Eye (tissue), 1 donor: ENCODE results near the gene BCKDK.
"Not testable (repeated sequence)": the region's sequence is repeated elsewhere in the genome, so short reads cannot be mapped to it uniquely, and the experiment has no call there.

Experiments
- DNase-seq: peaks from one replicate; pipeline ENCODE4 v3.0.0-alpha.2; 2015

Gene BCKDK

DNA sequence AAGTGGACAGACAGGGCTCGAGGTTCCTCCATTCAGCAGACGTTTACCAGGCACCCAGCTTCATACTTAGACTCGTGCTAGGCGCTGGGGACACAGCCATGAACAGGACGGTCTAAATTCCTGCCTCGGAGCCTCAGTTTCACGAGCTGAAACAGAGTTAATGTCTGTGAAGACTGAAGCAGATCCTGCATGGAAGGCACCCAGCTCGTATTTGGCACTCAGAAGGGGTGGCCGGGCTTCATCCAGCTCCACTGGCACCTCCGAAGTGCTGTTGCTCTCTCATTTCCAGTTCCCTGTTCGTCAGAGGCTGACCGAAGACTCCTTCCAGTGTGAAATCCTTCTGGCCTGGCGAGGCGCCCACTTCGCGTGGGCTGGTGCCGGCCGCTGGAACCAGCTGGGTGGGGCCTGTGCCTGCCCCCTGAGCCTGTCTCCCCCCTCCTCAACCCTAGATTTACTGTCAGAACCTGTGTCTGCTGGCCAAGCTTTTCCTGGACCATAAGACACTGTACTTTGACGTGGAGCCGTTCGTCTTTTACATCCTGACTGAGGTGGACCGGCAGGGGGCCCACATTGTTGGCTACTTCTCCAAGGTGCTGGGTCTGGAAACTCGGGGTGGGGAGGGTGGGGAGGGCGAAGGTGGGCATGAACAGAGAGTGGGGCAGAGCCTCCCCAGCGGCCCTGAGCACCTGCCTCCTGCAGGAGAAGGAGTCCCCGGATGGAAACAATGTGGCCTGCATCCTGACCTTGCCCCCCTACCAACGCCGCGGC, 21.6 kb downstream of the BCKDK start:
- no peak for DNase-seq

DNA sequence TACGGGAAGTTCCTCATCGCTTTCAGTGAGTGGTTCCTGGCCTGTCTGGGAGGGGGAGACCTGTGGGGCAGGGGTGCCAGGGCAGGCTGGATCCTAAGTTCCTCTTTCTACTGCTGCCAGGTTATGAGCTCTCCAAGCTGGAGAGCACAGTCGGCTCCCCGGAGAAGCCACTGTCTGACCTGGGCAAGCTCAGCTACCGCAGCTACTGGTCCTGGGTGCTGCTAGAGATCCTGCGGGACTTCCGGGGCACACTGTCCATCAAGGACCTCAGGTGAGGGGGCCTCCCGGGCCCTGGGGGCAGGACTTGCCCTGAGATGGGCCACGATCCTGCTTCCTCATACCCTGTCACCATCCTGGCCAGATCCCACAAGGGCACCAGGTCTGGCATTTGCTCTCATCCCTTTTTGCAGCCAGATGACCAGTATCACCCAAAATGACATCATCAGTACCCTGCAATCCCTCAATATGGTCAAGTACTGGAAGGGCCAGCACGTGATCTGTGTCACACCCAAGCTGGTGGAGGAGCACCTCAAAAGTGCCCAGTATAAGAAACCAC, 22.2 kb downstream of the BCKDK start:
- DNase-seq: no peak

DNA sequence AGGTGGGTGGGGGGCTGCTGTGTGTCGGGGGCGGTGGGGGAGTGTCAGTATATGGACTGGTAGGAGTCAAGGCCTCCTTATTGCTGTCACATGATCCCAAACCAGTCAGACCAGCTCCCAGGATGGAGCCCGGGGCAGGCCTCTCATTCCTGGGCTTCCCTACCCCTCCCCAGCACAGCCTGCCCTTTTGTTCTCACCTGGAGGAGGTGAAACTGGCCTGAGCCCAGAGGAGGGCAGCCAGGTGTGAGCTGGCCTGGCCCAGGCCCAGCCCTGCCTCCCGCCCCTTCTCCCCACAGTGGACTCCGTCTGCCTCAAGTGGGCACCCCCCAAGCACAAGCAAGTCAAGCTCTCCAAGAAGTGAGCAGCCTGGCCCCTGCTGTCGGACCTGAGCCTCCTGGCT, 22.7 kb downstream of the BCKDK start:
- DNase-seq: no peak

DNA sequence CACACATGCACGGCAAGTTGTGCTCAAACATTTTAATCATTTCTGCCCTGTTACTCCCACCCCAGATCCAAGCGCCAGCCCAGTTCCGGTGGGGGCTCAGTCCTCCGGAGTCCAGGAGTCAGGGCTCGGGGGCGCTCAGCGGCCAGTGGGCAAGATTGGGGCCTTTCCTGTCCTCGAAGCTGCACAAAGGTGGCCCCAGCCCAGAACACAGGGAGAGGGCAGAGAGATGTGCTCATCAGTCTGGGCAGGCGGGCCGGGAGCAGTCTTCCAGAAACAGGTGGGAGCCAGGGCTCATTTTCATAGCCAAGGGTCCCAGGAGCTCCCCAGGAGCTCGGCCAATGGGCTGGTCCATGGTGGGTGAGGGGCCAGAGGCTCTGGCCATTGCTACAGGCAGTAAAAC, 23.2 kb downstream of the BCKDK start:
- no peak for DNase-seq

DNA sequence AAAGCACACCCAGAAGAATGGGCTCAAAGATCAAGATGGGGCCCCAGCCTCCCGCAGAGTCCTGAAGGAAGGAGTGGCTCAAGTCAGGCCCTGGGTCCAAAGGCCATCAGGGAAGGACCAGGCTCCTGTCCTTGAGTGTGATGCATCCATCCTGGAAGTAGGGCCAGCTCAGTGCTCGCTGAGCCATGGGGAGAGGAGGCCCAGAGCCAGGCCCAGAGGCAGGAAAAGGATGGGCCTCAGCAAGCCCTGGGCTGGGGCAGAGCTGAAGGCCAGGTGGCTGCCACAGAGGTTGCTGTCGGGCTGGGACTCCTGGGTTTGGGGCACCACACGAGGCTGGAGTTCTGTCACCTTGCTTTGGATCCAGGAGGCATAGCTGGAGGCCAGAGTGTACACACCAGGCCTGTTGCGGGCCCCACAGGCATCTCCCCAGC, 23.7 kb downstream of the BCKDK start:
- DNase-seq: no peak

DNA sequence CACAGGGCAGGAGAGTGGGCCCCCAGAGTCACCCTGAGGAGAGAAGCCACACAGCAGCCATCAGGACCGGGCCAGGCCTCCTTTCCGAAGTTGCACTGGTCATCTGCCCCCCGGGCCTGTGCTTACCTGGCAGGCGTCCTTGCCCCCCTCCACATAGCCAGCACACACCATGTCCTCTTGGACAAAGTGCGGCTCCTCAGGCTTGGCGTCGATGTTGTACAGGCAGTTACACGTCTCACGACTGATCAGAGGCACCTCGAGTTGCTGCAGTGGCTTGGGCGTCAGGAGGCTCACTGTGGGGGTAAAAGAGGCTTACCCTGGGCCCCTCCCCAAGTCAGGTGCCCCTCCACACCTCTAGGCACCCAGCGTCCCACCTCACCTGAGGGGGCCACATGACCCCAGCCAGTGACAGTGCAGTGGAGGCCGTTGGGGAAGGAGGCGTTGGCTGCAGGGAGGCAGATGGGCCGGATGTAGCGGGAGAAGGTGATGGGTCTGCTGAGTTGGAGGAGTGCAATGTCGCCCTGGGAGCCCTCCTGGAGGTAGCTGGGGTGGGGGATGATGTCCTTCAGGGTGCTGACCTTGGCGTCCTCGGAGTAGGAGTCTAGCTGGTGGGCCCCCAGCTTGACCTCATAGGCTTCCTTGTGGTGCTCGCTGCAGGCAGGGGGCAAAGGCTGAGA, 24.3 kb downstream of the BCKDK start:
- no peak for DNase-seq

DNA sequence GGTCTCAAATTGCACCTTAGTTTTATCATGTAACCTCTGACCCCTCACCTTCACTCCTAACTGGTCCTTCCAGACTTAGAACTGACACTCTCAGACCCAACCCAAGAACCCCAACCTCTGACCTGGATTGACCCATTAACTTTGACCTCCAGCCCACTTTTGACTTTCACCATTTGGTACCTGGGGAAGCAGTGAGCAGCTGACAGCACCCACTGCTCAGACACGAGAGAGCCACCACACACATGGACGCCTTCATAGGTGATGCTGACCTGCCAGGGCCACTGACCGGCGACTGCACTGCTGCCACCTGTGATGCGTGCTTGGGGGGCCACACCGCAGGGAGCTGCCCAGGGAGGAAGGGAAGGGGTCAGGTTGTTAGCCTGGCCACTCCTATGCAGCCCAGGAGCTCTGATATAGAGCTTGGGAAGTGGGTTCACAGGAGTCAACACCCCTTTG, 24.9 kb downstream of the BCKDK start:
- DNase-seq: no peak

DNA sequence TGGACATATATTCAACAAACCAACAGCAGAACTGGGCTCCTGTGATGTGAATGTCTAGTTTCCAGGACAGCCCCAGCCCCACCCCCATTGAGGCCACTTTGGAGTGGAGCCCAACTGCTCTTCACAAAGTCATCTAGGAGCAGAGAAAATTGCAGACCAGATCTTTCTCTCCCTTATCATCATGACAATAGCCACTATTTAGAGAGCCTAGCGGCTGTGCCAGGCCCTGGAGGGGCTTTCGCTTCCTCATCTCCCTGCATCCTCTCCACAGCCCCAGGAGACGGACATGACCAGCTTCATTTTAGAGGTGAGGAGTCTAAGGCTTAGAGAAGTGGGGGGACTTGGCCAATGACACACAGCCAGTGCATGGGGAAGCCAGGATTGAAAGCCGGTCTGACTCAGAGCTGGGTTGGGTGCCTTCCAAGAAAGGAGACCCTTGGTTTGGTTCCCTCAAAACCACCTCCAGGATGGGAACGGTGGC, 25.9 kb downstream of the BCKDK start:
- DNase-seq: no peak

DNA sequence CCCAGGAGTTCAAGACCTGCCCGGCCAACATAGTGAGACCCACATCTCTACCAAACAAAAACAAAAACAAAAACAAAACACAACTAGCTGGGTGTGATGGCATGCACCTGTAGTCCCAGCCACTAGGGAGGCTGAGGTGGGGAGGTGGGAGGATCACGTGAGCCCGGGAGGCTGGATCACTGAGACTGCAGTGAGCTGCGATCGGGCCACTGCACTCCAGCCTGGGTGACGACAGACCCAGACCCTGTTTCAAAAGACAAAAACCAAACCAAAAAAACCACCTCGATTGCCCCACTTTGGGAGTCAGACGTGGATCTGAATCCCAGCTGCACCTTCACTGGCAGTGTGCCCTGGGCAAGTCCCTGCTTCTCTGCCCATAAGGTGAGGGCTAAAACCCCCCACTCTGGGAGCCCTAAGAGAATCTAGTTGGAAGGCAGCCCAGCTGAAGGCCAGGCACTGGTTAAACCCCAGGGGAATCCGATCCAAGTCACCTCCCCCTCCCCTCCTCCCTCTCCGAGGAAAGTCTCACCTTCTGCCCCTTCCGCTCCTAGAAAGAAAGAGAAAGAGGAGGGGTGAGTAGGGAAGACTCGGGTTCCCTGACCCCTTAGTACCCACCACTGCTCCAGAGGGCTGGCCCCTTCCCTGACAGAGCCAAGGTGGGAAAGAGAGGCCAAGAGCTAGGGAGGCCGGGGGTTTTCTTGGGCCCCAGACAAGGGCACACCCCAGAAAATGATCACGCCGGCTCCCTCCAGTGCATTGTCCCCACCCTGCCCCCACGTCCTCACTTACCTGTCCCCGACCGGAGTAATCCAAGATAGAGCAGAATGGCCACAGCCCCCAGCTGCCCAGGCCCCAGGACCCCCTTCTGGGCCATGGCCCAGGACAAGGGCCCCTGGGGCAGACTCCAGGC, 26.7 kb downstream of the BCKDK start:
- peak; percentile 54 for DNase-seq

DNA sequence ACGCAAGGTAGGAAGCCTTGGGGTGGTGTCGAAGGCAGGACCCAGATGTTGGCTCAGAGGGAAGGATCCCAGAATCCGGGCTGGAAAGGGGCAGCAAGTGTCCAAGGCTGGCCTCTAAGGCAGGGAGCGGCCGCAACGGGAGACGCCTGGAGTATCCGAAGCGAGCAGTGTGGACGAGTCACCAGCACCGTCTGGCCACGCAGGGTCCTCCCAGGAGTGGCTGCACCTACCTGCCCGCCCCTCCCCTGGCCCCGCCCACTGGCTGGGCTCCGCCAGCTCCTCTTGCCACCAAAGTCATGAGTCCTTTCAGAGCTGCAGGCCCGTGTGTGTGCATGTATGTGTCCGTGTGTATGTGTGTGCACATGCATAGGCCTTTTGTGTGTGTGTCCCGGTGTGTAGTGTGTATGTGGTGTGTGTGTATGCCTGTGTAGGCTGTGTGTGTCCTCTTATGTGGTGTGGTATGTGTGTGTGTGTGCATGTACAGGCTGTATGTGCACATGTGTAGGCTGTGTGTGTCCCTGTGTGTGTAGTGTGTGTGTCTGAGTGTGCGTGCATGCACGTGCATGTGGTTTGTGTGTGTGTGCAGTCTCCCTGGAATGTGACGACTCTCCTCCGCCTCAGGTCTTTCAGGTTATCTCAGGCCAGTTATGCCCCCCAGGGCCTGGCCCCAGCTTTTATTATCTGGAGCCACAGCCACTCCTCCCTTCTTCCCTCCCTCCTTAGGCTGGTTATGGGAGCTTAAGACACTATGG, 27.5 kb downstream of the BCKDK start, which contains the start of gene PRSS8:
Gene PRSS8, minus strand, starts transcription at position 193 of the 752 bp plus-strand sequence. CDS start 229 bp downstream, outside the sequence.
- no peak for DNase-seq

DNA sequence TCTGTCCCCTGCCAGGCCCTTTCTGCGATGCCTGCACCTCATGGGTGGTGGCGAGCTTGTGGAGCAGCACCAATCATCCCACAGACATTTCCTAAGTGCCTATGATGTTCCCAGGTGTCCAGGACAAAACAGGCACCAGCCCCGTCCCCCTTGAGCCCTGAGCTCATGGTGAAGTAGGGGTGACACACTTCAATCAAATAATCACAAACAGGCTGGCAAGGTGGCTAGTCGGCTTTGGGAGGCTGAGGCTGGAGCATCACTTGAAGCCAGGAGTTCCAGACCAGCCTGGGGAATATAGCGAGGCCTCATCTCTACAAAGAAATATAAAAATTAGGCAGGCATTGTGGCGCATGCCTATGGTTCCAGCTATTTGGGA, 28.1 kb downstream of the BCKDK start:
- no peak for DNase-seq

DNA sequence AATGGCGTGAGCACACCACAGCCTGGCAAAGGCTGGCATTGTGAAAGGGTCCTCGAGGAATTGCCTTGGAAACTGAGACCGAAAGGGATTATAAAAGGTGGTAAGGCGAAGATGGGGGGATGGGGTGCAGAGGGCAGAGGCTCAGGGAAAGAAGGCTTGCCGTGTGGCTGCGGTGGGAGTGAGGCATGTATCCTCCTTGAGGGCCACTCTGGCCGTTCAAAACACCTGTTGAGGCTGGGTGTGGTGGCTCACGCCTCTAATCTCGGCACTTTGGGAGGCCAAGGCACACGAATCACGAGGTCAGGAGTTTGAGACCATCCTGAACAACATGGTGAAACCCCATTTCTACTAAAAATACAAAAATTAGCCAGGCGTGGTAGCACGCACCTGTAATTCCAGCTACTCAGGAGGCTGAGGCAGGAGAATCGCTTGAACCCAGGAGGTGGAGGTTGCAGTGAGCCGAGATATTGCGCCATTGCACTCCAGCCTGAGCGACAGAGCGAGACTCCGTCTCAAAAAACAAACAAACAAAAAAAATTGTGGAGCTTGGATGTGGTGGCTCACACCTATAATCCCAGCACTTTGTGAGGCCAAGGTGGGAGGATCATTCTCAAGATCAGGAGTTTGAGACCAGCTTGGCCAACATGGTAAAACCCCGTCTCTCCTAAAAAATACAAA, 28.8 kb downstream of the BCKDK start:
- not testable (repeated sequence) for DNase-seq

DNA sequence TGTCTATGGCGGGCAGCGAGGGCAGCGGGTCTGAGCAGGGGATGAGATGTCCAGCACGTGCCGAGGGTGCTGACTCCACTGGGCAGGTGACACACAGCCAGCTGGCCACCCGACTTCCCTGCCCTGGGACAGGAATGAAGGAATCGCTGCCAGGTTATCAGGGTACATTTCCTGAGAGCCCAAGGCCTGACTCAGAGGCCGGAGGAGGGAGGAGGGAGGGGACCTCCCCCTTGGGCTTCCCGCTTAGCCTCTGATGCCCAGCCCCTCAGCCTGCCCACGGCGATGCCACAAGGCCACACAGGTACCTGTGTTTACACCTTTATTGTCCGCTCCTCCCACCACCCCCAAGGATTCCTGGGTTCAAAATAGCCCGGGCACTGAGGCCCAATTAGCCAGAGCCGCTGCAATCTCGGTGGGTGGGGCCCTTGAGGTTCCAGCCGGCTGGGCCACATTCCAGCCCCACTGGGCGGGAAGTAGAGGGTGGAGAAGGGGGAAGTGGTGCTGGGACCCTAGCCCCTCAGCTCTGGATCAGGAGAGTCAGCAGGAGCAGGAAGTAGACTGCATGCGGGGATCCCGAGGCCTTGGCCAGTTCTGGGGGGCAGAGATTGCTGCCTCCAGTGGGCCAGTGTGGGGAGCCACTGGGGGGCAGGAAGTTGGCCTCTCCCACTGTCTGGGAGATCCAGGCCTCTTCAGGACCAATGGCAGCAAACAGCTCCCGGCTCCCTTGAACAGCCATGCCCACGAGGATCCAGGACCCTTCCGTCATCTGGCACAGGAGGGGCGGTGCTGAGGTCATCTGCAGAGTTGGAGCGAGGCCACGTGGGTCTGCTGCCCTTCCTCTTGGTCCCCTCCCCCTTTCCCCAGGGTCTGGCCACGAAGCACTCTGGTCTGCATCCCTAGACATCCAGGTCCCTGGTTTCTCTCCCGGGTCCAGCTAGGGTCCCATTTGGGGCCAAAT, 30.7 kb downstream of the BCKDK start:
- DNase-seq: peak; percentile 23

DNA sequence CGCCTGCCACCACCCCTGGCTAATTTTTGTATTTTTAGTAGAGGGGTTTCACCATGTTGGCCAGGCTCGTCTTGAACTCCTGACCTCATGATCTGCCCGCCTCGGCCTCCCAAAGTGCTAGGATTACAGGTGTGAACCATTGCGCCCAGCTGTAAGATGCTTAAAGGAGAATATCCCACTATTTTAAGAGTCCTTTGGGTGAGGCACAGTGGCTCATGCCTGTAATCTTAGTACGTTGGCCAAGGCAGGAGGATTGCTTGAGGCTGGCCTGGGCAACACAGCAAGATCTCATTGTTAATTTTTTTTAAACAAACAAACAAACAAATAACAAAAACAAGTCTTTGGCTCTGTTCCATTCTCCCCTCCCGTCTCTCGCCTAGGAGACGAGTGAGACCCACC, 32.9 kb downstream of the BCKDK start:
- not testable (repeated sequence) for DNase-seq

DNA sequence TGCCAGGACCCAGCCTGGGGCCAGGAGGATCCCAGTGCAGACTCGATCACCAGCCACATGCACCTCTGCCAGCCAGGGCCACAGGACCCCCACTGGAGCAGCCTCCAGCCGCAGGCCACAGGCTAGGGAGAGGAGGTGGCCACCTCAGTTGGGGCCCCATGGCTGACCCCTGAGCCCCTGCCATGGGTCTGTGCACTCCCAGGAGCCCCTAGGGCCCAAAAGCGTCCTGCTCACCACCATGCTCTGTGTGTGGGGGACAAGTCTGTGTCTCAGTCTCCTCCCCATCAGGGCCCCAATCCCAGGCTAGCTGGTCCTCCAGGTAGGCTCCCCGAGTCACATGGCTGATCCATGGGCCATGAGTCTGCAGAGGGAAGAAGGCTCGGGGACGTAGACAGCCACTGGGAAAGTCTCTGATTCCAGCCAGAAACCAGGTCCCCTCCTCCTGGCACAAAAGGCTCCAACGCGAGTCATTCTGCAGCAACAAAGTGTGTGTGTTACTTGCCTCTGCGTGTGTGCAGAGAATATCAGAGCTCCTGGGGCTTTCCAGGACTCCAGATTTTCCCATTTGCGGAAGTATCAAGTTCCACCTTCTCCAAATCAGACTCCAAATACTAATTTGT, 33.4 kb downstream of the BCKDK start:
- no peak for DNase-seq

DNA sequence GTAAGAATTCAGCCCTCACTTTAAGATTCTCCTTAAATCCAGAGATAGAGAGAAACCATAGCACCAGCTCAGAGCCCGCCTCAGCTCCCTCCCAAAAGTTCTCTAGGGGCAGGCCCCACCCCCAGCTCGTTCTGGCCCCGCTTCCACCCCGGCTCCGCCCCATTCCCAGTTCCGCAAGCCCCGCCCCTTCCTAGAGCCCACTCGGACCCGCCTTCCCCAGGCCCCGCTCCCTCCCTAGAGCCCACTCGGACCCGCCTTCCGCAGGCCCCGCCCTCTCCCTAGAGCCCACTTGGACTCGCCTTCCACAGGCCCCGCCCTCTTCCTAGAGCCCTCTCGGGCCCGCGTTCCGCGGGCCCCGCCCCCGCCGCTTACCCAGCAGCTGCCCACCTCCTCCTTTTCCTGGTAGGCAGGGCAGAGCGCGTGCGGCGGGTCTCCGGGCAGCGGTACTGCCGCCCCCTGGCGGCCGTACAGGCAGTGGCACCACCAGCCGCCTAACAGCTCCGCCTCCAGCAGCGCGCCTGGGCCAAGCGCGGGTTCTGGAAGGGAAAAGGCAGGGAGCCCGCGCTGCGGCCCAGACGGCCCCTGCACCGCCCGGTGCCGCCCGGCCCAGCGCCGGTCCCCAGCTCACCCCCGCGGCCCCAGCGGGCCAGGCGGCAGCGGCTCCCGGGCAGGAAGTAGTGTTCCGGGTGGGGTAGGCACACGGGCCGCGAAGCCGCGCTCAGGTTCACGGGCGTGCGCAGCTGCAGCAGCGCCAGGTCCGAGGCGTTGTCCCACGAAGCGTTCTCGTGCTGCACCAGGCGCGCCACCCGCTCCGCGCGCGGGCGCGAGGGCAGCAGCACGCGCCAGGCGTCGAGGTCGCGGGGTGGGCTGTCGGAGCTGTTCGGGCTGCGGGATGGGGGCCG, 34.2 kb downstream of the BCKDK start:
- peak; percentile 99 for DNase-seq

DNA sequence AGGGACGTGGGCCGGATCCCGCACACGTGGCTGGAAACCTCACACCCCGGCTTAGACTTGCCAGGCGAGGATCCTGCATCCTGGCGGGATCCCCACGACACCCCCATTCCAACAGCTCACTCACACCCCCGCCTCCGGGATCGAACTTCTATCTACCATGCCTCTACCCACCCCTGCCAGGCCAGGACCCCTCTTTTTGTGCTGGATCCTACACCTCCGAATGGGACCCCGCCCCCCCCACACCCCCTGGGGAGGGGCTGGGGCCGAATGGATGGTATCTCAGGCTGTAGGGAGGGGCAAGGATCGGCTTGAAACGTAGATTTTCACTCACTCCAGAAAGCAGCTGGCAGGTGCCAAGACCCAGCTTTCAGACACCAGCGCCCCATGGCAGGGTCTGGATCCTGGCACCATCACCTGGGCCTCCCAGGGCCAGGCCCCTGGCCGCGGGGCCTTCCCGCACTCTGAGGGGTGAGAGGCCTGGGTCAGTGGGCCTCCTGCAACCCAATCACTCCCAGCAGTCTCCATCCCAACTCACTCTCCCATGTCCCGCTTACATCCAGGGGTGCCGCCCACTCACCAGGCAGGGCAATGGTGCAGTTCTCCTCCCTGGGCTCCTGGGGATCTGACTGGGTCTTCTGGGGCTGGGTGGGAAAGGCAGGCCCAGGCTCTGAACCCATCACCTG, 35.0 kb downstream of the BCKDK start:
- DNase-seq: no peak

DNA sequence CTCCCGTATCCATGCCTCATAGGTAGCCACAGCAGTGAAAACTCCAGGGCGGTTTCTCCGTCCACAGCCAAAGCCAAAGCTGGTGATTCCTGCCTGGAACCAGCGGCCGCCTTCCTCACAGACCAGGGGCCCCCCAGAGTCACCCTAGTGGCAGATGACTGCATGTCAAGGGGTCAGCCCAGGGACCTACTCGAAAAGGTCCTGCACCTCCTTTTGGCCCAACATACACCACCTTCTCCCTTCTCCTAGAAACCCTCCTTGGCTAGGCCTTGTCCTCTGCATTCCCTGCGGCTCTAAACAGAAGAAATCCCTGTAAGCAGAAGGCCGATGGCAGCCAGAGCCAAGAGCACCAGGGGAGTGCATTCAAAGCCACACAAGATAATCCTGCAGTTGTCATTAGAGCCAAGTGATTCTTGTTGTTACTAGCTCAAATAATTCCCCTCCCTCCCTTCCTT, 35.5 kb downstream of the BCKDK start:
- no peak for DNase-seq
